ENCODE data around the gene SYNJ2.

SYNJ2 gene

DNA sequence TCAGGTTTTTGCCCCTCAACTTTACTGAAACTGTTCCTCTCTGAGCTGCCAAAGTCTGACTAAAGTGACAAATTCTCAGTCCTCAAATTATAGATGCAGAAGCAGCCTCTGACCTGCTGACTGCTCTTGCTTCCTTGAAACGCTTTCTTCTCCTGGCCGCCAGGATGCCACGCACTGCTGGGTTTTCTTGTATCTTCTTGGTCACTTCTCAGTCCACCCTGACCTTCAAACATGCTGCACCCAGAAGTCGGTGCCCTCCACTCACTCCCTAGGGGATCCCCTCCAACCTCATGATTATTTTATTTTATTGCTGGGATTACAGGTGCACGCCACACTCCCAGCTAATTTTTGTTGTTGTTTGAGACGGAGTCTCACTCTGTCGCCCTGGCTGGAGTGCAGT, 24.7 kb downstream of the SYNJ2 start:
- no peak for DNase-seq (ENCODE audit: low read depth)
- TF ChIP-seq, protein P1, sequence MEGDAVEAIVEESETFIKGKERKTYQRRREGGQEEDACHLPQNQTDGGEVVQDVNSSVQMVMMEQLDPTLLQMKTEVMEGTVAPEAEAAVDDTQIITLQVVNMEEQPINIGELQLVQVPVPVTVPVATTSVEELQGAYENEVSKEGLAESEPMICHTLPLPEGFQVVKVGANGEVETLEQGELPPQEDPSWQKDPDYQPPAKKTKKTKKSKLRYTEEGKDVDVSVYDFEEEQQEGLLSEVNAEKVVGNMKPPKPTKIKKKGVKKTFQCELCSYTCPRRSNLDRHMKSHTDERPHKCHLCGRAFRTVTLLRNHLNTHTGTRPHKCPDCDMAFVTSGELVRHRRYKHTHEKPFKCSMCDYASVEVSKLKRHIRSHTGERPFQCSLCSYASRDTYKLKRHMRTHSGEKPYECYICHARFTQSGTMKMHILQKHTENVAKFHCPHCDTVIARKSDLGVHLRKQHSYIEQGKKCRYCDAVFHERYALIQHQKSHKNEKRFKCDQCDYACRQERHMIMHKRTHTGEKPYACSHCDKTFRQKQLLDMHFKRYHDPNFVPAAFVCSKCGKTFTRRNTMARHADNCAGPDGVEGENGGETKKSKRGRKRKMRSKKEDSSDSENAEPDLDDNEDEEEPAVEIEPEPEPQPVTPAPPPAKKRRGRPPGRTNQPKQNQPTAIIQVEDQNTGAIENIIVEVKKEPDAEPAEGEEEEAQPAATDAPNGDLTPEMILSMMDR (IDR thresholded peaks at IDR 0.05; ENCODE audit: insufficient read depth, low read depth, low read length, missing control alignments), result no peak
- no peak overlapping the region for H3K4me3 ChIP-seq (ENCODE audit: low read length)

DNA sequence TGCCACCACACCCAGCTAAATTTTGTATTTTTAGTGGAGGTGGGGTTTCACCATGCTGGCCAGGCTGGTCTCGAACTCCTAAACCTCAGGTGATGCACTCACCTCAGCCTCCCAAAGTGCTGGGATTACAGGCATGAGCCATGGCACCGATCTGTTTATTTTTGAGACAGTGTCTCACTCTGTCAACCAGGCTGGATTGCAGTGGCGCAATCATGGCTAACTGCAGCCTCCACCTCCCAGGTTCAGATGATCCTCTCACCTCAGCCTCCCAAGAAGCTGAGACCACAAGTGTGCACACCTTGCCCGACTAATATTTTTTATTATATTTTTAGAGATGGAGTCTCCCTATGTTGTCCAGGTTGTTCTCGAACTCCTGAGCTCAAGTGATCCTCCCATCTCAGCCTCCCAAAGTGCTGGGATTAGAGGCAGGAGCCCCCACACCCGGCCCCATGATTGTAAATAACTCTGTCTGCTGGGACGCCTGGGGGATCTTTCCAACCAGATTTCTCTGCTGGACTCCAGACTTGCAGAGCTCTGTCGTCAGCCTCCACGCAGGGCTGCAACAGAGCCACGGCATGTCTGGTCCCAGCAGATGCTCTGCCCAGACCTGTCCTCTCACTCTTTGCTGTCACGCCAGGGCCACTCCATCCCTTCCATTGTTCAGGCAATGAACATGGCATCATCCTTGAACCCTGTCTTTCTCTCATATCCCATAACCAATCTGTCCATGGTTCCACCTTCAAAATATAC, 25.3 kb downstream of the SYNJ2 start:
- TF ChIP-seq, protein P1 (IDR thresholded peaks at IDR 0.05; ENCODE audit: insufficient read depth, low read depth, low read length, missing control alignments), result no peak
- peak; percentile 57 for DNase-seq (ENCODE audit: low read depth)
- H3K4me3 ChIP-seq (ENCODE audit: low read length), result no peak overlapping the region

DNA sequence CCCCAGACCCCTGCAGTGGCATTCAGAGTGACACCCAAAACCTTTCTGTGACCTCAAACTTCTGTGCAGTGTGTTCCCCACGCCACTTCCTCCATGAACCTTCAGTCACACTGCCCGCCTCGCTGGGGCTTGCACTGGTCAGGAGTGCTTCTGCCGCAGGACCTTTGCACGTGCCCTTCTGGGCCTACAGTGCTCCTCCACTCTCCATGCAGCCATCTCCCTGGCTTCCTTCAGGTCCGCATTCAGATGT, 27.1 kb downstream of the SYNJ2 start:
- H3K4me3 ChIP-seq (ENCODE audit: low read length), result no peak overlapping the region

DNA sequence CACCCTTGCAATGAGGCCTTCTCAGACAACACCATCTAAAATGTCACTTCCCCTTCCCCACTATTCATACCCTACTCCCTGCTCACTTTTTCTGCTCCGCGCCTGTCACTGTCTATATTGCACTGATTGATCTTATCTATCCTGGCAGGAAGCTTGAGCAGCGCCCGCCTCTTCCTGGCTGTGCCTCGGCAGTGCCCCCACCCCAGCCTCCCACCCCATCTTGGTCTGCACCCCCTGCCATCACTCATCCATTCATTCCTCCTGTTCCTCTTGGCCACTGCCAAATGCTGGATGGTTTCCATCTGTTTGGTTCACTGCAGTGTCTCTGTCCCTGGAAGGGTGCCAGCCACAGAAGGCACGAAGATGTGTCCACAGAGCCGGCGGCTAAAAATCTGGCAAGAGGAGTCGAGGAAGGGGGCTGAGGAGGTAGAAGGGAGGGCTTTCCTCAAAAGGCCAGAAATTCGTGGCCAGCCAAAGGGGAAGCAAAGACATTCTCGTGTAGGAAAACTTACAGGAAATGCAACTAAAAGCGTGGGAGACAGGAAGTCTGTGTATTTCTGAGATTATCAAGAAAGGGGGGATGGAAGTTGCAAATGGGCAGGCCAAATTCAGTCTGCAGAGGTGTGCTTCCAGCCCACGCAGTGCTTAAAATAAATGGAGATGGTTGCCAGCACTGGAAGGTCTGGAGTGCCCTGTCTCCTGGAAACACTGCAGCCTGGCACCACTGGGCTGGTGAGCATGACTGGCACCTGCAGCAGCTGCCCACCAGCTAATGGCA, 27.6 kb downstream of the SYNJ2 start:
- DNase-seq (ENCODE audit: low read depth), result no peak
- H3K4me3 ChIP-seq (ENCODE audit: low read length), result no peak overlapping the region
- TF ChIP-seq, protein P1 (IDR thresholded peaks at IDR 0.05; ENCODE audit: insufficient read depth, low read depth, low read length, missing control alignments), result no peak

More for the DNA sequence above, 27.1 kb downstream of the SYNJ2 start:
- DNase-seq (ENCODE audit: low read depth), result no peak
- TF ChIP-seq, protein P1 (IDR thresholded peaks at IDR 0.05; ENCODE audit: insufficient read depth, low read depth, low read length, missing control alignments), result no peak

DNA sequence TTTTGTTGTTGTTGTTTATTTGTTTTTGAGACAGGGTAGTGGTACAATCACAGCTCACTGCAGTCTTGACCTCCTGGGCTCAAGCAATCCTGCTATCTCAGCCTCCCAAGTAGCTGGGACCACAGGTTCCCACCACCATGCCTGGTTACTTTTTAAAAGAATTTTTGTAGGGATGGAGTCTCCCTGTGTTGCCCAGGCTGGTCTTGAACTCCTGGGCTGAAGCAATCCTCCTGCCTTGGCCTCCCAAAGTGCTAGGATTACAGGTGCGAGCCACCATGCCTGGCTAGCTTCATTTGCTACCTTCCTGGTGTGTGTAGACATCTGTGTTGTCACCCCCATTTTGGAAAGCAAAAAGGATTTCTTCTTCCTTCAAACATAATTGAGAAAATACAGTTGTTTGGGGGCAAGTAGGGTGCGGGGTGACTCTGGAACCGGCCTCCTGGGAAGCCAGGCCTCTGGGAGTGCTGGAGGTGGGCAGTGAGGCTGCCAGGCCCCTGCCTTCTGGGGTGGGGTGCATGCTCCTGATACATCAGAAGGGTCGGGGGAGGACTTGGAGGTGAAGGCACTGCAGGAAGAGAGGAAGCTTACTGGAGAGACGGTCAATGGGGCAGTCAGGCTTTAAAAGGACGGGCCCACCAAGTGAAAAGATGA, 28.4 kb downstream of the SYNJ2 start:
- no peak for DNase-seq (ENCODE audit: low read depth)
- H3K4me3 ChIP-seq (ENCODE audit: low read length), result no peak overlapping the region
- TF ChIP-seq, protein P1 (IDR thresholded peaks at IDR 0.05; ENCODE audit: insufficient read depth, low read depth, low read length, missing control alignments), result no peak

DNA sequence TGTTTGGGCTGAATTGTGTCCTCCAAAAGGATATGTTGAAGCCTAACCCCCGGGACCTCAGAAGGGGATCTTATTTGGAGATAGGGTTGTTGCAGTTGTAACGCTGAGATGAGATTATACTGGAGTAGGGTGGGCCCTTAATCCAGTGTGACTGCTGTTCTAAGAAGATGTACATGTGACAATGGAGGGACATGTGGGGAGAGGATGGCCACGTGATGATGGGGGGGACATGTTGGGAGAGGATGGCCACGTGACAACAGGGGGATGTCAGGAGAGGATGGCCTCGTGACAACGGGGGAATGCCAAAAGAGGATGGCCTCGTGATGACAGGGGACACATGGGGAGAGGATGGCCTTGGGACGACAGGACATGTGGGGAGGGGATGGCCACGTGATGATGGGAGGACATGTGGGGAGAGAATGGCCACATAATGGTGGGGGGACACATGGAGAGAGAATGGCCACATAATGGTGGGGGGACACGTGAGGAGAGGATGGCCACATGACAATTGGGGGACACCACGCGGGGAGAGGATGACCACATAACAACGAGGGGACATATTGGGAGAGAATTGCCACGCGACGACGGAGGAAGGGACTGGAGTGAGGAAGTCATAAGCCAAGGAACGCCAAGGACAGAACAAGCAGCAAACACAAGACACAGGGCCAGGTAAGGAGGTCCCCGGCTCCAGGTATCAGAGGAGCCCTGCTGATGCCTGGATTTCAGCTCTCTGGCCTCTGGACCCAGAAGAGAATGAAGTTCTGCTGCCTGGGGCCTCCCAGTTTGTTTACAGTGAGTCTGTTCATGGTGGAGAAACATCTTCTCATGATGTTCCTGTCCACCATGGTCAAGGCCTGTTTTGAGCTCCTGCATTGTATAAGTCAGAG, 29.2 kb downstream of the SYNJ2 start:
- TF ChIP-seq, protein P1 (IDR thresholded peaks at IDR 0.05; ENCODE audit: insufficient read depth, low read depth, low read length, missing control alignments), result no peak
- no peak for DNase-seq (ENCODE audit: low read depth)
- no peak overlapping the region for H3K4me3 ChIP-seq (ENCODE audit: low read length)
